Thyroid gland (tissue), 4 donors: ENCODE measurements around the gene SAFB. TPM values are rescaled to one million over a fixed set of nuclear protein-coding genes. Genes with fewer than 3 reads are reported as not detected.

Experiments used
- DNase-seq, 2 donors: peaks; one replicate each; pipeline ENCODE4 v3.0.0-alpha.2; 2019
- H3K27ac ChIP-seq, 3 donors: fragments of 200-600 bp; sonication (generic); 1 replicate in 2 of 3; 2 replicates in 1 of 3; pipeline ENCODE4 v1.5.1; 2016 to 2019; ENCODE audit warnings: mild to moderate bottlenecking in 1 of 3, moderate library complexity in 1 of 3
- H3K27me3 ChIP-seq: fragments of 200-600 bp; sonication (generic); one replicate; pipeline ENCODE4 v1.5.1; 2019
- H3K36me3 ChIP-seq, 2 donors: fragments of 200-600 bp; sonication (generic); one replicate each; pipeline ENCODE4 v1.5.1; 2016 to 2019
- H3K4me1 ChIP-seq, 2 donors: fragments of 200-600 bp; sonication (generic); one replicate each; pipeline ENCODE4 v1.5.1; 2017 to 2019
- H3K4me3 ChIP-seq, 3 donors: fragments of 200-600 bp; sonication (generic); replicated peaks in 1 of 3; 1 replicate in 2 of 3; 2 replicates in 1 of 3; pipeline ENCODE4 v1.5.1; 2016; ENCODE audit warnings: mild to moderate bottlenecking in 1 of 3
- H3K9me3 ChIP-seq: fragments of 200-600 bp; sonication (generic); one replicate; pipeline ENCODE4 v1.5.1; 2017
- POLR2A ChIP-seq, 2 donors: fragments of 450-650 bp; IDR thresholded peaks; one replicate each; pipeline ENCODE4 v1.6.1; 2017; ENCODE audit warnings: antibody characterized with exemption in 2 of 2, mild to moderate bottlenecking in 2 of 2, moderate library complexity in 1 of 2
- WGBS, 2 donors: methylation state at CpG; one replicate each; pipeline ENCODE4 v1.1.5; 2017; 5-methylcytosine and 5-hydroxymethylcytosine counted together
- intact Hi-C: fragments of 100-400 bp; cut with DNase I; formaldehyde crosslinking; loops from one replicate; pipeline ENCODE4 v1.15.1; 2023
- total RNA-seq, 4 donors: library from RNA; depleted of rRNA; stranded (reverse); fragments of >200 nt; gene quantifications; one replicate each; pipeline ENCODE4 v1.2.3, GENCODE V29; 2016
- TF ChIP-seq, protein P1 (sequence below), 6 experiments: fragments of 200-600 bp in 3 of 6; fragments of 450-650 bp in 3 of 6; sonication (generic) in 3 of 6; IDR thresholded peaks; one replicate each; pipeline ENCODE4 v1.5.1; 2016 to 2019; ENCODE audit warnings: antibody characterized with exemption in 6 of 6, mild to moderate bottlenecking in 2 of 6, inconsistent platforms in 1 of 6, moderate library complexity in 1 of 6

Gene SAFB
- total RNA-seq, 4 donors from 2014 or later, result 70.1 to 129 (median 86.7) TPM

GRCh38 chr19:5579697-5580096 lies 43.2 kb upstream of the SAFB start:
- Histone ChIP-seq H3K4me3 (no peak overlapping the region), H3K4me1 (peaks cover 13 to 40% of the 10 kb centered on the region in 2 donors), H3K27ac (peak overlapping the region in 1 of 3 donors; percentile 15), H3K9me3 (no peaks in the 10 kb centered on the region), H3K27me3 (no peaks in the 10 kb centered on the region), H3K36me3 (no peaks in the 10 kb centered on the region)
- intact Hi-C loops, result loop anchor here (5.0 kb wide), 1 partner anchor 532 kb away; no protein-coding TSS in a partner anchor
- TF ChIP-seq POLR2A (IDR thresholded peaks at IDR 0.05), result no peak
- TF ChIP-seq, protein P1, sequence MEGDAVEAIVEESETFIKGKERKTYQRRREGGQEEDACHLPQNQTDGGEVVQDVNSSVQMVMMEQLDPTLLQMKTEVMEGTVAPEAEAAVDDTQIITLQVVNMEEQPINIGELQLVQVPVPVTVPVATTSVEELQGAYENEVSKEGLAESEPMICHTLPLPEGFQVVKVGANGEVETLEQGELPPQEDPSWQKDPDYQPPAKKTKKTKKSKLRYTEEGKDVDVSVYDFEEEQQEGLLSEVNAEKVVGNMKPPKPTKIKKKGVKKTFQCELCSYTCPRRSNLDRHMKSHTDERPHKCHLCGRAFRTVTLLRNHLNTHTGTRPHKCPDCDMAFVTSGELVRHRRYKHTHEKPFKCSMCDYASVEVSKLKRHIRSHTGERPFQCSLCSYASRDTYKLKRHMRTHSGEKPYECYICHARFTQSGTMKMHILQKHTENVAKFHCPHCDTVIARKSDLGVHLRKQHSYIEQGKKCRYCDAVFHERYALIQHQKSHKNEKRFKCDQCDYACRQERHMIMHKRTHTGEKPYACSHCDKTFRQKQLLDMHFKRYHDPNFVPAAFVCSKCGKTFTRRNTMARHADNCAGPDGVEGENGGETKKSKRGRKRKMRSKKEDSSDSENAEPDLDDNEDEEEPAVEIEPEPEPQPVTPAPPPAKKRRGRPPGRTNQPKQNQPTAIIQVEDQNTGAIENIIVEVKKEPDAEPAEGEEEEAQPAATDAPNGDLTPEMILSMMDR (IDR thresholded peaks at IDR 0.05), result no peak
- 84 to 94% methylated on average over 6 to 7 of the region's 7 CpGs for WGBS, 2 donors
- no peak for DNase-seq

DNA sequence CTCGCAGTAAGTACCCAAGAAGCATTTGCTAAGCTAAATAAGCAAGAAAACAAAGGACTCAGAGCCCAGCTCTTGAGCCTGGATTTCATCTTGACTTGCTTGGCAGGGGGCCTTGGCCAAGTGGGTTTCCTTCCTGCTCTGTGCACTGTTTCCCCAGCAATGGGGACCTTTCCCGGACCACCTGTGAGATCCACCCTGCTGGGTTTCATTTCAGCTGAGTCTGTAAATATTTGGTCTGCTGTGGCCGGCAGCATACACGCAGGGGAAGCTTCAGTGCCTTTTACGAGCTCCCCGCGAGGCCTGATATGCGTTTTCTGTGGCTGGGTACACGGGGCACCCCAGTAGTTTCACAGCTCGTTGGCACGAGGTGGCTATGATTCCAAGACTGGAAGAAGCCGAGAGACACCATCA lies 42.7 kb upstream of the SAFB start:
- Histone ChIP-seq H3K27ac (peak overlapping the region in 2 of 3 donors; percentile 15 to 19), H3K4me1 (peaks cover 13 to 42% of the 10 kb centered on the region in 2 donors), H3K36me3 (no peaks in the 10 kb centered on the region), H3K4me3 (no peak overlapping the region), H3K9me3 (no peaks in the 10 kb centered on the region), H3K27me3 (no peaks in the 10 kb centered on the region)
- DNase-seq, result peak; percentile 65 to 76
- TF ChIP-seq, protein P1 (IDR thresholded peaks at IDR 0.05), result no peak
- TF ChIP-seq POLR2A (IDR thresholded peaks at IDR 0.05), result no peak
- intact Hi-C loops, result no loop called here
- 26 to 34% methylated on average over 12 of the region's 12 CpGs for WGBS, 2 donors

DNA sequence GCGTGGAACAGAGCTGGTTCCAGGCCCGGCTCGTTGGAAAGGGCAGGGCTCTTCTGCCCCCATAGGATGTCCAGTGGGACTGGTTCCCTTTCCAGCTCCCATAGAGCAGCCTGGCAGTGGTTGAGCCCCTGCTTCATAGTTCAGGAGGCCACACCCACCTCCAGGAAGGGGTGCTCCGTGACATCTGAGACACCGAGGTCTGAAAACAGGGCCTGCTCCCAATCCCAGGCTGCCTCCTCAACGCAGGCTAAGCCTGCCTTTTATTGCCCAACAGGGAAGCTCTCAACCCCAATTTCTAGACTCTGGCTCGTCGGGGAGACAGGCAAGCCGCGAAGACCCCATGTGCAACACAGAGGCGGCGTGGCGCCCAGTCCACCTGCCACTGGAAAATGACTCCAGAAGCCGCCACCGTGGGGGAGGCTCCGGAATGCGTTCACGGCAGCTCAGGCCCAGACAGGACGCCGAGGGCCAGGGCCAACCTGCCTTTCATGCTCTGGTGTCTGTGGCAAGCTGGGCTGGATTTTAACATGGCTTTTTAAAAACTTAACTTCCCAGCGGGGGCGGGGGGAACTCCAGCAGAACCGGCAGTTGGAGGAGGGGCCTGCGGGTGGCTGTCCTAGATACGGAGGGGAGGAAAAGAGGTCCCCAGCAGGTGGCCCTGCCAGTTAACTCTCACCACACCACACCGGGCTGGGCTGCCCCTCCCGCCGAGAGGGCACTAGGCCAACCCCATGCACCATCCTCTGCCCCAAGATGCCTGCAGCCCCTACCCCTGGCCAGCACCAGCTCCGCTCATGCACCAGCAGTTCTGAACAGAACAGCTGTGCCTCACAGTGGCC lies 37.2 kb upstream of the SAFB start:
- TF ChIP-seq POLR2A (IDR thresholded peaks at IDR 0.05), result peak in 1 of 2 donors; percentile 30
- TF ChIP-seq, protein P1 (IDR thresholded peaks at IDR 0.05), result no peak
- peaks cover 34 to 42% of the 10 kb centered on the region in 2 donors for H3K36me3 ChIP-seq
- intact Hi-C loops, result no loop called here
- 25% methylated on average over 11 to 24 of the region's 29 CpGs for WGBS, 2 donors
- H3K27me3 ChIP-seq, result no peaks in the 10 kb centered on the region
- H3K9me3 ChIP-seq, result no peaks in the 10 kb centered on the region
- H3K4me1 ChIP-seq, result peaks cover 21 to 32% of the 10 kb centered on the region in 2 donors
- peak overlapping the region; percentile 43 to 71 (median 57) for H3K27ac ChIP-seq
- DNase-seq, result peak; percentile 91 to 92
- no peak overlapping the region for H3K4me3 ChIP-seq

- H3K27me3 ChIP-seq, result no peaks in the 10 kb centered on the region
- intact Hi-C loops, result no loop called here
- H3K4me1 ChIP-seq, result peaks cover 21 to 29% of the 10 kb centered on the region in 2 donors
- peak overlapping the region; percentile 43 to 71 (median 57) for H3K27ac ChIP-seq
- H3K9me3 ChIP-seq, result no peaks in the 10 kb centered on the region
- peaks cover 42 to 48% of the 10 kb centered on the region in 2 donors for H3K36me3 ChIP-seq
- 70 to 85% methylated on average over 23 to 24 of the region's 26 CpGs for WGBS, 2 donors
- no peak overlapping the region for H3K4me3 ChIP-seq
- DNase-seq, result no peak
- no peak for TF ChIP-seq POLR2A (IDR thresholded peaks at IDR 0.05)
These were observed 36.4 kb upstream of the SAFB start for GRCh38 chr19:5586300-5587070.

- no peaks in the 10 kb centered on the region for H3K9me3 ChIP-seq
- H3K36me3 ChIP-seq, result peaks cover 48 to 54% of the 10 kb centered on the region in 2 donors
- no peak overlapping the region for H3K4me3 ChIP-seq
- peaks cover 18 to 24% of the 10 kb centered on the region in 2 donors for H3K4me1 ChIP-seq
- no peak overlapping the region for H3K27ac ChIP-seq
- H3K27me3 ChIP-seq, result no peaks in the 10 kb centered on the region
- WGBS, 2 donors, result 90 to 95% methylated on average over 16 of the region's 16 CpGs
- TF ChIP-seq POLR2A (IDR thresholded peaks at IDR 0.05), result no peak
- TF ChIP-seq, protein P1 (IDR thresholded peaks at IDR 0.05), result no peak
- no peak for DNase-seq
- intact Hi-C loops, result no loop called here
These were observed 35.8 kb upstream of the SAFB start for GRCh38 chr19:5587071-5587455.
